LHCN-M2 (cell line): Measurements from ENCODE around the gene BANP. TPM values are rescaled to one million over a fixed set of nuclear protein-coding genes. Genes with fewer than 3 reads are reported as not detected.
"Not testable (repeated sequence)": the region's sequence is repeated elsewhere in the genome, so short reads cannot be mapped to it uniquely, and the experiment has no call there.

ENCODE experiments used
- DNase-seq: peaks from one replicate; pipeline ENCODE4 v3.0.0-alpha.2; 2012; ENCODE audit warnings: low read depth
- total RNA-seq: library from RNA; depleted of rRNA; stranded (reverse); fragments of >200 nt; gene quantifications from 2 replicates; pipeline ENCODE4 v1.2.3, GENCODE V29; 2014

Gene BANP
- total RNA-seq, 1 experiment from 2014 or later, result 20.5 TPM

- DNase-seq, result no peak
Measured at GRCh38 chr16:87966064-87966645, 14.9 kb downstream of the BANP start.

GRCh38 chr16:87966685-87967185, 15.5 kb downstream of the BANP start:
- DNase-seq, result no peak

- no peak for DNase-seq
Measured at GRCh38 chr16:87968541-87968940, 17.3 kb downstream of the BANP start.

- DNase-seq, result peak; percentile 27
Measured at GRCh38 chr16:87970186-87970585, 19.0 kb downstream of the BANP start.

- no peak for DNase-seq
Measured at GRCh38 chr16:87971933-87972332, 20.7 kb downstream of the BANP start.

GRCh38 chr16:87973717-87974116, 22.5 kb downstream of the BANP start:
- no peak for DNase-seq

GRCh38 chr16:87974178-87974577, 22.9 kb downstream of the BANP start:
- no peak for DNase-seq

GRCh38 chr16:87976665-87977064, 25.4 kb downstream of the BANP start:
- peak; percentile 64 for DNase-seq

- no peak for DNase-seq
Measured at GRCh38 chr16:87978127-87978526, 26.9 kb downstream of the BANP start.

- DNase-seq, result no peak
Measured at GRCh38 chr16:87979352-87979751, 28.1 kb downstream of the BANP start.

- not testable (repeated sequence) for DNase-seq
Measured at GRCh38 chr16:87979911-87980630, 28.8 kb downstream of the BANP start.

GRCh38 chr16:87981376-87981775, 30.1 kb downstream of the BANP start:
- not testable (repeated sequence) for DNase-seq

GRCh38 chr16:87982581-87983041, 31.4 kb downstream of the BANP start:
- no peak for DNase-seq

- not testable (repeated sequence) for DNase-seq
Measured at GRCh38 chr16:87983072-87983736, 32.0 kb downstream of the BANP start.

GRCh38 chr16:87983737-87984097, 32.5 kb downstream of the BANP start:
- peak; percentile 15 for DNase-seq

- not testable (repeated sequence) for DNase-seq
Measured at GRCh38 chr16:87984180-87984579, 32.9 kb downstream of the BANP start.

GRCh38 chr16:87984632-87985267, 33.5 kb downstream of the BANP start:
- DNase-seq, result no peak

GRCh38 chr16:87985493-87985892, 34.3 kb downstream of the BANP start:
- DNase-seq, result not testable (repeated sequence)

- peak; percentile 73 for DNase-seq
Measured at GRCh38 chr16:87986361-87986849, 35.2 kb downstream of the BANP start.

GRCh38 chr16:87988596-87988995, 37.4 kb downstream of the BANP start:
- DNase-seq, result not testable (repeated sequence)

- not testable (repeated sequence) for DNase-seq
Measured at GRCh38 chr16:87990254-87990653, 39.0 kb downstream of the BANP start.

- DNase-seq, result not testable (repeated sequence)
Measured at GRCh38 chr16:87992142-87992541, 40.9 kb downstream of the BANP start.
